ENCODE data around the gene IFRD2.
"Not testable (repeated sequence)": the region's sequence is repeated elsewhere in the genome, so short reads cannot be mapped to it uniquely, and the experiment has no call there.

IFRD2 gene

DNA sequence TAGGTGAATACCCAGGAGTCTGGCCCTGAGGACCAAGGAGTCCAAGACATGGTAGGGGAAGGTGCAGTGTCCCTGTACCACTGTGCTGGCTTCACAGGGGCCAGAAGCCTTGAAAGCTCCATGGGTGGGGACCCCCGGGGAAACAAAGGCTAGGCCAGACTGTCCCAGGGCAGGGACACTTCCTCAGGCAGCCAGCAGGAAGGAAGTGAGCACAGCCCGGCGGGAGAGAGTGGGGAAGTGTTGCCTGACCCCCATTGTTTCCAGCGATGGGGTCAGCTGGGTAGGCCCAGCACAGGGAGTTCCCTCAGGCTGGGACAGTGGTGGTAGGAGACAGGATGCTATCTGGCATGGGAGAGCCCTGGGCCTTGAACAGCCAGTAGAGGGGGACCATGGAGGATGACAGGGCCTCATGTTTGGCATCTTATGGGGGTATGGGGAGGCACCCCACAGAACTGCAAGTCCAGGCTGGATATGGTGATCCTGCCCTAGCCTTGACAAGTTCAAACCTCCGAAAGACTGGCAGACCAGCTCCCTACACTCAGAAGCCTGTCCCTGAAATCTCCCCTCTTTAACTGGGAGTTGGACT is 31.5 kb upstream of the IFRD2 start:
- no peak for DNase-seq

DNA sequence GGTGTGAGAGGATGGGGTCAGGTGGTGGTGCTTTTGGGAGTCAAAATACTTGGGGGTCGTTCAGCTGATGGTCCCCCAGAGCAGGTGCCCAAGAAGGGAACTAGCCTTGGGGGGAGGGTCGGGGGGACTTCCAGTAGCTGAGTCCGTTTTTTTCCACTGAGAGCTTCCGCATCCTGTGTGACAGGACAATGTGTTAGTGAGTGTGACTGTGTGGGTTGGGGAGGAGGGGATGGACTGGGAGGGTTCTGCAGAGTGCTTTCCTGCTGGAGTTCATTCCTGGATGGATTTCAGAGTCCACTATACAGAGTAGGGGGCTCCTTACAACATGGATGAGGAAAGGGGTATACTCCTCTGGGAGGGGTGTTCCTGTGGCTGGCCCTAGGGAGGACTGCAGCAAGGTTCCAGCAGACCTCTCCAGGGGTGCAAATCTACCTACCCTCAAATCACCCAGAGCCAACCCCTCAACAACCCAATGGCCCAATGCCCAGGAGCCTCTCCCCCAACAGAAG is 30.9 kb upstream of the IFRD2 start:
- no peak for DNase-seq

DNA sequence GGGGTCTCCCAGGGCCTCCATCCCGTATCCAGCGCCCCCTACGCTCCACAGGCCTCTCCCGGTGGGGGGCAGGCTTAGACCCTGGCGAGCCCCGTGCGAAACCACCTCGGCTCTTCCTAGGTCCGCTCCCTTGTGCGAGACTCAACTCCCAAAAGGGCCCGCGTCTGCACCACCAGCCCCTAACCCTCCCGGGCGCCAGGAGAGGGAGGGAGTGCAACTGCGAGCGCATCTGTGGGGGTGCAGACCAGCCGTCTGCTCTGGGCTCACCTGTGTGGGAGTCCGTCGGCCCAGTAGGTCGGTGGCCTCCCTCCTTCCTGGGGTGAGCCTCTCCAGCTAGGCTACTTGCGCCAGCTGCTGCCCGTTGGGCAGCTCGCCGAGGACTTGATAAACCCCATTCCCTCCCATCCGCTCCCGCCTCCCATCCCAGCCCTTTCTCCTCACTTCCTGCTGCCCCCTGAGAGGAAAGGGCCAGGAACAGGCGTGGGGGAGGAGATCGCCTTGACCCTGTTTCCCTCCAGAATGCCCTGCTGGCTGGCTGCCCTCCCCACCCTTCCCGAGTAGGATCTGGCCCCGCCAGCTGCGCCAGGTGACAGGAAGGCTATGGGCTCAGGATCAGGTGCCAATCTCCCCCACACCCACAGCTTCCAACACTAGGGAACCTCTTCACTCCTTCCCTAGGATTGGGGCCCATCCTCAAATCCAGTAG is 30.3 kb upstream of the IFRD2 start, which contains the start of gene HYAL2:
Gene HYAL2 (minus strand): TSS at position 360 of the 706 bp plus-strand sequence. CDS start 2,256 bp downstream, outside the sequence.
- DNase-seq: no peak

DNA sequence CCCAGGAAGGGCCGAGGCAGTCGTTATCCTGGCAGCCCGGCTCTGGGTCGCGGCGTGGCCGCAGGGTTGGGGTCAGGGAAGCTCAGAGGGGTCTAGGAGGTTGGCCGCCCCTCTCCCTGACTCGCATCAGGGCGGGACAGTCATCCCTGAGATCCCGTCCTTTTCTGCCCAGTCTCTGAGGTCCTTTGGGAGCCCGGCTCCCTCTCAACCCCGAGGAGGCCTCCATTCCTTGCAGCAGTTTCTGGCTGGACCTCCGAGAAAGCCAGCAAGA is 29.8 kb upstream of the IFRD2 start:
- DNase-seq: no peak

DNA sequence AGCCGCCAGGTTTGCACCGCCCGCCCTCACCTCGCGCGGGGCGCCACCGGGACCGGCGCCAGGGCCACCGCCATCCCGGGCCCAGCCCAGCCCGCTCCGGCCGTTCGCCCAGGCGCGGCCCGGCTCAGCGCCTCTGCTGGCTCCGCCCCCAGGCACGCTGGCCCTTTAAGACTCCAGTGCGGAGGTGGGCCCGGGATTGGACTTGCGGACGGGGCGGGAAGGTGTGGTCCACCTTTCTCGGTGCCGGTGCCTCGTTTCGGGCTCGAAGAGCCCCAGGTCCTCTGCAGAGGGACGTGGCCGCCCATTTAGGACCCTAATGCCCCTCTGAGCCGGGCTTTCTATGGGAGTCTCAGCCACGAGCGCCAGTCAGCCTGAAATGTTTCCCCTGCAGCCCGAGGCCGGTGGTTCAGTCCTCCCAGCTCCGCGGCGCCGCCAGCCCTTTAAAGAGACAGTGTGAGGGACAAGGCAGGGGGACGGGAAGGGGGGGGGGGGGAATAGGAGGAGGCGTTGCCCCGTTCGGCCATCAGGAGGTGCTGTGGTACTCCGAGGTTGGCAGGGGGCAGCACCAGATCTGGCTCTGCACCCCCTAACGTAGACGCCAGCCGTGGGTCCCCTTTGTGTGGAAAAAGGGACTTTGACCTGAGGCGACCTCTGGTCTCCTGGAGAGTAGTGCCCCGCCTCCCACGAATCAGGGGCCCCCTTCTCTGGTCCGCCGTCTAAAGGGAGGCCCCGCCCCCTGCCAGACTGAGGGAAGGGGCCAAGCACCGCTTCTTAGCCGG is 29.3 kb upstream of the IFRD2 start:
- peak; percentile 68 for DNase-seq

DNA sequence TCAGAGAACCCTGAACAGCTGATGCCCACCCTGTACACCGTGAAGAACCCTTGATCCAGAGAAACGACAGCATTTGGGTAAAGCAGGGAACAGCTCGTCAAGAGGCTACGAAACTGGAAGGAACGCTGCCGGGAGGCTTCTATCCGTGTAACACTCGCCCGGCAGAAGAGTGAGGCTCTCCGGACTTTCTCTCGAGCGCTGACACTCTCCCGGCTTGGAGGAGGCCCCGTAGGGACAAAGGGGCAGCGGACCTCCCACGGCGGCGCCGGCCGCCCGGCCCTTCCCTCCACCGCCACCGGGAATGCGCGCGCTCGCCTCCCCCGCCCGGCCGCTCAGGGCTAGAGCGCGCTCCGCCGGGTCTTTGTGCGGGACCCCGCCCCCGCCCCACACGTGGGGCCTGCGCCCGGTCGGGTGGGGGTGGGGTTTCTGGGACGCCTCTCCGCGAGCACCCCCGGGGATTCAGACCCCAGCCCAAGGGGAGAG is 28.7 kb upstream of the IFRD2 start:
- DNase-seq: peak; percentile 50

DNA sequence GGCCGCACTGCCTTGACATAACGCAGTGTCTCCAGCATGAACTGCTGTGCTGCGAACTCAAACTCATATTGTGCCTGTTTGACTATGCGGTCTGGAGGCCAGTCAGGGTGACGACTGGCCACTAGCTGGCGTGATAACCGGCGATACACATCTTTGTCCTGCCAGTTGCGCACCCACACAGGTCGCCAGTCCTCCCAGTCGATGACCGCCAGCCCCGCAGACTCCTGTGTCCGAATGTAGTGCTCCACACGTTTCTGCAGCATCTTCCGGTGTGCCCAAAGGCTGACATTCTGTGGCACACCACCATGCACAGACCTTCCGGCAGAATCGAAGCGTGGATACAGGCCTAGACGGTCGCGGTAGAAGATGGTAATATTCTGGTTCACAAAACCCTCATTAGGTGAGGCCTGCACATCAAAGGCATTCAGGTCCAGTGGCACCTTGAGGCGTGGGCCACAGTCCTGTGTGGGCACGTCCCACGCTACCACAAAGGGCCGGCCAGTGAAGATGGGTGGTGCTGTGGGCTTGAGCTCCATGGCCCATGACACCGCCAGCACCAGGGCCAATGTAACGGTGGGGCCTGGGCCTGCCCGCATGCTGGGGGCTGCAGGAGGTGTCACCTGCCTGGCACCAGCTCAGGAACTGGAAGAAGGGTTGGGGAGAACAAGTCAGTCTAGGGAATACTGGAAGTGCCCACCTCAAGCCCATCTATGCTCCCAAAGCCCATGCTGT is 27.8 kb upstream of the IFRD2 start:
- no peak for DNase-seq

DNA sequence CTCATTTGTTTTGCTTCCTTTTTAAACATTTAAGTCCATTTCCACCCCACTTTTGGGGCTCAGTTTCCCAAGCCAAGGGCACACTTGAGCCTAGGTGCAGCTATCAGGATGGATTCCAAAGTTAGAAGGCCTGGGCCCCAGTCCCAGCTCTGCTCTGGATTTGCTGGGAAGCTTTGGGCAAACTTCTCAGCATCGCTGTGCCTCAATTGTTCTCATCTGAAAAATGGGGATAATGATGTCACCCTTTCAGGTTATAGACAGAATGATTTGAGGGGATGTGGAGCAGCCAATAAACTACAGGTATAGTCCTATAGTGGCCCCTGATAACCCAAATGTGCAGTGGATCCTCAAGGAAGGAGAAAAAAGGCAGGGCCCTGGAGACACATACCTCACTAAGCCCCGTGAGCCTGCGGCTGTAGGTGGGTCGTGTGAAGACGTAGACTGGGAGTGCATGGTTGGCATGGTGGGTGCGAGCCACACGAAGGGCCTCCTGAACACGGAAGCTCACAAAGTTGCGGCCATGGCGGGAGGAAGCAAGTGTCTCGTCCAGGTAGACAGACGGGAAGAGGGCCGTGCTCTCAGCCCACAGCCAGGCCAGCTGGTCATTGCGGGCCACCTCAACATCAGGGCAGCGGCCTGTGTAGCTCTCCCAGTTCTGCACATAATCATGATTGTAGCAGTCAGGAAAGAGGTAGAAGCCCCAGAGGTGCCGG is 27.1 kb upstream of the IFRD2 start:
- no peak for DNase-seq

DNA sequence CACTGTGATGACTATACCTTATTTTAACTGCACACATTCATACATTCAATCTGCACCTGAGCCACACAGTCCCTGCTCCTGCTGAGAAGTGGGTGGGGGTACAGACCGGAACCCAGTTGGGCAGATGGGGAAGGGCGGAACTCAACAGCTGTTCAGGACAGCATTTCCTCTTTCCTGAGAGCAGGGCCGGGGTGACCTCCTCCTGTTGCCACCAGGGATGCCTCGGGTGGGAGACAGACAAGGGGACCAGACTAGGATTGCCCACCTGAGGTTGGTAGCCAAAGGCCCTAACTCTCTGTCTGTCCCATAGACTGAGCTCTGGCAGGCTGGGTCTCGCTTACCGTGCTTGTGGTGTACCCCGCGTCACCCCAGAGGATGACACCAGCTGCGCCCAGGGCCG is 26.4 kb upstream of the IFRD2 start:
- no peak for DNase-seq

DNA sequence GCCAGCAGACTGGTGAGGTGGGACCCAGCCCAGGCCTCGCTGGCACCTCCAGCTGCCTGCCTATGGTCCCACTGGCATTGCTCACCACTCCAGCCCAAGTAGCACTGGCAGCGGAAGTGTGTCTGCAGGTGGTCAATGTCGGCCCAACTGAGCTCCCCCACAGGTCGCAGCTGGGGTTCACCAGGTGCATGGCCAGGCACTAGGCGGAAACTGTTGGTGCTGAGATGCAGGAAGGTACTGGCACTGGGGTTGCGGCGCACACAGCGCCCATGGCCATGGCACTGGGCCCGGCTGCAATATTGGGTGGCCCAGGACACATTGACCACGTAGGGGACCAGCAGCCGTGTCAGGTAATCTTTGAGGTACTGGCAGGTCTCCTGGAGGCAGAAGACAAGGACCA is 25.9 kb upstream of the IFRD2 start:
- no peak for DNase-seq

DNA sequence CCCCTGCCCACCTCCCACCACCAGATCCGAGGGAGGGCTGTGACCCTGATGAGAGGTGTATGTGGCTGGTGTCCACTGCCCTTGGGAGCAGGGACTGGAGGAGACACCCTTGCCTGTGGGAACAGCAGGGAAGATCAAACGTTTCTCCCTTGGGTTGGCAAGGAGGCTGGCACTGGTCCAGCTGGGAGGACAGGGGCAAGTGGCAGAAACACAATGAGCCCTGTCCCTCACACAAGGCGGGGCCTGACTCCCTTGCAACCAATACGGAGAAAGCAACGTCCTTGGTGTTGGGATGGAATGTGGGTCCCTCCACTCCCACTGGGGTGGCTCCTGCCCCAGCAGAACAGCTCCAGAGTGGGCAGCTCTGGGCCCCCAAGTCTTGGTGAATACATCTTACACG is 25.1 kb upstream of the IFRD2 start:
- DNase-seq: no peak

DNA sequence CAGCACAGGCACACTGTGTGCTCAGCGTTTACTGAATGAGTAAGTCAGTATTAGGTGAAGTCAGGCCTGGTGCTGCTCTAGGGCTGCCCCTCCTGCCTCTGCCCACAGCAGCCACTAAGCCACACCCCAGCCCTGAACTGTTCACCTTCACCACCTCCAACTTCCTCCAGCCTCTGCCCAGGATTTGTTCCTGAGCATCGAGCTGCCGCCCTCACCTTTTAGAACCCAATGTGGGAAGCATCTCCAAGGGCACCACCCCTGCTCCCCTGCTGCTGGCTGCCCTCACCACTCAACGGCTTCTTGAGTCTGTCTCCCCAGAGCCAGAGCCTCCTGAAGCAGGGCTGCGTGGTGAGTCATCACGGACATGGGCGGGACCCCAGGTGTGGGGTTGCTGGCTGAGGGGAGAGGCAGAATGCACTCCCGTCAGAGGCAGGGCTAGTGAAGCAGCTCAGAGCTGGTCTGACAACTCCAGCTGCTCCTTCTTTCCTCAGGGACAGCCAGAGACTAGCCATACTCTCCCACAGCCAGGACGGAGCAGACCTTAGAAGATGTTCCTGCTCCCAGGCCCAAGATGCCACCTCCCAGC is 24.5 kb upstream of the IFRD2 start:
- DNase-seq: no peak

DNA sequence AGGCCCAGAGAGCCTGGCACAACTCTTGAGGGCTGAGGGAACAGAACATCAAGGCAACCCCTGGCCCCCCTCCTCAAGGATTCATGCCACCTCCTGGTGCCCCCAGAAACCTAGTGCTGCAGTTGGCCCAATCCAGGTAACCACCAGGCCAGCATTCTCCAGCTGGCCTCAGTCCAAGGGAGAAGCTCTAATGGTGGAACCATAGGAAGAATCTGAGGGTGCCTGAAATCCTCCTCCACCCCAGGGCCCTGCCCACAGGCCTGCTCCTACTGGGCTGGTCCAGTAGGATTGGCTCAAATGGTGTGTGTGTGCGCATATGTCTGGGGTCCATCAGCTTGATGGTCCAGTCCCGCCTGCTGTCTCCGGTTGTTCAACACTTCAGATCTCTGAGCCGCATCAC is 22.6 kb upstream of the IFRD2 start:
- no peak for DNase-seq

DNA sequence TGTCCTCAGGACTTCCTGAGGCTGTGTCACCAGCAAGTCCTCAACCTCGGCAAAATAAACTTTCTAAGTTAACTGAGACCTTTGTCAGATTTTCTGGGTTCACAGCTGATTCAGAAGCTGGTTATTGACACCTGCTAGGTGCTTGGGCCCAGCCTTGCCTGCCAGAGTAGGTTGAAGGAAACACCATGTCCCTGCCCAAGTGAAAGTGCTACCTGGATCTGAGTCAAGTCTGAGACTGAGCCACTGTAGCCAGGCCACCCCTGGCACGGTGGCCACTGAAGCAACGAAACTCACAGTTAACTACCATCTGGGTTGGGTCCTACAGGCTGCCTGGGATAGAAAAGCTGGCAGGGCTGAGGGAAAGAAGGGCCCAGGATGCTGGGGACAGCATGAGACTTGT is 22.1 kb upstream of the IFRD2 start:
- DNase-seq: no peak

DNA sequence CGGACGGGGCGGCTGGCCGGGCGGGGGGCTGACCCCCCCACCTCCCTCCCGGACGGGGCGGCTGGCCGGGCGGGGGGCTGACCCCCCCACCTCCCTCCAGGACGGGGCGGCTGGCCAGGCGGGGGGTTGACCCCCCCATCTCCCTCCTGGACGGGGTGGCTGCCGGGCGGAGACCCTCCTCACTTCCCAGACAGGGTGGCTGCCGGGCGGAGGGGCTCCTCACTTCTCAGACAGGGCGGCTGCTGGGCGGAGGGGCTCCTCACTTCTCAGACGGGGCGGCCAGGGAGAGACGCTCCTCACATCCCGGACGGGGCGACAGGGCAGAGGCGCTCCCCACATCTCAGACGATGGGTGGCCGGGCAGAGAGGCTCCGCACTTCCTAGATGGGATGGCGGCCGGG is 19.8 kb upstream of the IFRD2 start:
- DNase-seq: not testable (repeated sequence)

DNA sequence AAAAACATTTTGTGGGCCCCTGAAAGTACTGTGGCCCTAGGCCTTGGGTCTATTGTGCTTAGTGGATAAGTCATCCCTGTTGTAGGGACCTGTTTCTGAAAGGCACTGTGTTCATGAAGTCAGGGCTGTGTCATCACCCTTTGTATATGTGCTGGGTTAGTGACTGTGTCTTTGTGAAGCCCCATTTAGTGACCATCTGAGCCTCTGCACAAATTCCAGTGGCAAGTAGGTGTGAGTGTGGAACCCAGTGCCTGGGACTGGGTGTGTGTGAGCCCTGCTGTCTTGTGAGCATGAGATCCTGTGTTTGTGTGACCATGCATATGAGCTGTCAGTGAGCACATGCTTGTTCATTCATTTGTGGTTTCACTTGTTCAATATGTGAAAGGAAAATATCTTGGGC is 12.4 kb upstream of the IFRD2 start:
- no peak for DNase-seq

DNA sequence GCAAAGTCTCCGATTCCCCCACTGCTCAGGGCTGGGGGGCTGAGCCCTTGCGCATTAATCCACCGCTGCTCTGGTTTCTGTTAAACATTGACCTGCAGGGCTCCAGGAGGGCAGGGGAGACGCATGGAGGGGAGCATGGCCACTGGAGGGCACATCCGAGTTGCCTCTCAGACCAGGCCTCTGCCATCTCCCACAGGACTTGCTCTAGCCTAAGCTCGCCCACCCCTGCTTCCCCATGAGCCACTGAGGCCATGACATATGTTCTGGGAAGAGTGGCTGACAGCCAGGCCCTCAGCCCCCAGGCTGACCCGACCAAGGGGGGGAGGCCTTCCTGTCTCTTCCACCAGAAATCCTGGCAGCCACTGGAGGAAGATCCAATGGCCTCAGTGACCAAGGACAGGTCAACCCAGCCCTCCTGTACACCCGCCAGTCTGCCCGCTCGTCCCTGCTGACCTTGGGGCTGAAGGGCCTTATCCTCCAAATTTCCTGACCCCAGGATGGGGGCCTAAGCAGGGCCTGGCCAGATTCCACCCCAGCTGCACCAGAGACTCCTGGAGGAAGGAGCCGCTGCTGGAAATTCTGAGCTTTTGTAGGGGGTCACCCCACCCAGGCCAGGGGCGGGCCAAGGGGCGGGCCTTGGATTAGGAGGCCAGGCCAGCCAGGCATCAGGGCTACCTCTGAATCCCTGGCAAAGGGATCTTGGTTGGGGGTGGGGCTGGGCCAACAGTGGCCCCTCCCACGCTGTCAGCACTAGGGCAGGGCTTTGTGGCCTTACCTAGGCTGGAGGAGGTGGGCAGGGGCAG is 11.0 kb upstream of the IFRD2 start, which contains the start of gene HYAL1:
Gene HYAL1 (minus strand): TSS at position 562 of the 803 bp plus-strand sequence. CDS start 618 bp downstream, outside the sequence.
- DNase-seq: no peak

DNA sequence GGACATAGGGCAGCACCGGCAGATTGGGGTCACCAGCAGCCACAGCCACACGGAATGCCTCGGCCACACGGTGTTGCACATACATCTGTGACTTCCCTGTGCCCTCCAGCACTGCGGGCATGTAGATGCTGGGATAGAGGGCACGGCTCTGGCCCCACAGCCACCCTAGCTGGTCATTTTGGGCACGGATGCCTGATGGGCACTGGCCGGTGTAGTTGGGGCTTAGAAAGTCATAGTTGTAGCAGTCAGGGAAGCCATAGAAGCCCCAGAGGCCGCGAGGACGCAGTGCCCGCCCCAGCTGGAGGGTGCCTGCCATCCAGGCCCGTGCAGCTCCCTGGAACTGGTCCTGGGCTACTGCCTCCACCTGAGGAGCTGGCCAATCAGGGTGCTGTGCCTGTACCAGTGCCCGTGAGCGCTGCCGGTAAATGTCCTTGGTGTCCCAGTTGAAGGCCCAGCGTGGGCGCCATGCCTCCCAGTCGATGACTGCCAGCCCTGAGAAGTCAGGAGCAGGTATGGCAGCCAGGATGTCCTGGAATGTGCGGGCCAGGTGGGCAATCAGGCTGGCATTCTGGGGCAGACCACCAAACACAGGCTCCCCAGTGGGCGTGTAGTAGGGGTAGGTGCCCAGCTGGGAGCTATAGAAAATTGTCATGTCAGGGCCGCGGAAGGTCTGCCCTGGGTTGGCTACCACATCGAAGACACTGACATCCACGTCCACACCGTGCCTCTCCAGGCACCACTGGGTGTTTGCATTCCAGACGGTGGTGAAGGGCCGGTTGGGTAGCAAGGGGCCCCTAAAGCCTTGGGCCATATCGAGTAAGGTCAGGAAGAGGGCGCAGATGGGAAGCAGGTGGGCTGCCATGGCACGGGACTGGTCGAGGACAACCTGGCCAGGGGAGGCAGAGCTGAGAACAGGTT is 10.1 kb upstream of the IFRD2 start:
- no peak for DNase-seq

DNA sequence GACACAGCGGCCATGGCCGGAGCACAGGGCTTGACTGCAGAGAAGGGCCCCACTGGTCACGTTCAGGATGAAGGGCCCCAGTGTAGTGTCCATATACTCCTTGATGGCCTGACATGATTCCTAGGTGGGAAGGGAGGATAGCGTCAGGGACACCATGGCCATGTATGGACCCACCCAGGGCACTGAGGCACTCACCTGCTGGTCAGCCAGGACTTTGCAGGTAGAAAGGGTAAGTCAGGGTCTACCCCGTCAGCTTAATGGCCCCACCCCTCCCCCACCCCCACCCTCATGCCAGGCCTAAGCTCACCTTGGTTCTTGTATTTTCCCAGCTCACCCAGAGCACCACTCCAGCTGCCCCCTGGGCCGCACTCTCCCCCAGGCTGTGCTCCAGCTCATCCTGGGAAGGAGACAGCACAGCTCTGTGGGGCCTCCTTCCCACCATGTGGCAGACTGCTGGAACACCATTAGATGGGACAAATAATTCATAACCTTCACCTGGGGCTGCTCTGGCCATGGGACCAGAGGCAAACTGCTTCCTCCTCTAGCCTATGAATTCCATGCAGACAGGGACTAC is 8.5 kb upstream of the IFRD2 start:
- no peak for DNase-seq
